Activated CD8-positive, alpha-beta memory T cell treated with anti-CD3 and anti-CD28 coated beads, Interleukin-2, amount 50 U/mL, for 4 hours (primary cell): ENCODE data around the gene ADCY3.
"Not testable (repeated sequence)": the region's sequence is repeated elsewhere in the genome, so short reads cannot be mapped to it uniquely, and the experiment has no call there.

ENCODE experiments used
- DNase-seq: peaks from one replicate; pipeline ENCODE4 v3.0.0-alpha.2; 2020

The ADCY3 gene

DNA sequence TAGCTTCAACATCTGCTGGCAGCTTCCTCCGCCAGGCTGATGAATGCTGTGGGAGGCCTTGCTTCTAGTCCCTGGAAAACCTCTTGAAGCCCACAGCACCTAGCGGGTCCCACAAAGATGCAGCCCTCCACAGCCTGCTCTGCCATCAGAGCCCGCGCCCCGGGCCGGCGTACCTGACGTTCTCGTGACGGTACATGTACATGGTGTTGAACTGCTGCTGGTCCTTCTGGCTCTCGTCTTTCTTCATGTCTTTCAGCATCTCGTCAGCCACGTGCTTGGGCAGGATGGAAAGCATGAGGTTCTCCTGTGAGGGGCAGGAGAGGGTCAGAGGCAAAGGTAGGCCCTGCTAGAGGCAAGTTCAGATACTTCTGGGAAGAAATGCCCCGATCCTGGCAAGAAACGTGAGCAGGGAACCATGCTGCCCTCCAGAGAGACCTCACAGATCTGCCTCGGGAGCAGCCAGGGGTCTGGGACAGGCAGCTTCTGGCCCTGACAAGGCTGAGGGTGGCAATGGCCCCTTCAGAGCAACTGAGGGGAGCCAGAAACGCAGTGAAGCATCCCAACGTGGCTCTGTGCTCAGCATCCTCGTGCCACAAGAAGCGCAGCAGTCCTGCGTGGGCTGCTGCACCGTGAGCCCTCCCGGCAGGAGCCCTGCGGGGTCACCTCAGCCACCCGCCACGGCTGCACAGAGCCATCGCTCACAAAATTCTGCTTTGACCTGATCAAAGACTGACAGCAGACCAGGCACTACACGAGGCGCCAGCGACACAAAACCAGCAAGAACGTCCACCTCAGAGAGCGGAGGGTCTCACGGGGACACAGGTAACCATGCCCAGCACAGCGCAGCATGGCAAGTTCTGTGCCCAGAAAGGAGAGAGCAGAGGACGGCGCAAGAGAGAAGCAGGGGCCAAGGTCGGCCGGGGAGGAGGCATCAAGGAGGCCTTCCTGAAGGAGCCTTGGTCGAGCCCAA, 77.7 kb downstream of the ADCY3 start:
- DNase-seq, result no peak

DNA sequence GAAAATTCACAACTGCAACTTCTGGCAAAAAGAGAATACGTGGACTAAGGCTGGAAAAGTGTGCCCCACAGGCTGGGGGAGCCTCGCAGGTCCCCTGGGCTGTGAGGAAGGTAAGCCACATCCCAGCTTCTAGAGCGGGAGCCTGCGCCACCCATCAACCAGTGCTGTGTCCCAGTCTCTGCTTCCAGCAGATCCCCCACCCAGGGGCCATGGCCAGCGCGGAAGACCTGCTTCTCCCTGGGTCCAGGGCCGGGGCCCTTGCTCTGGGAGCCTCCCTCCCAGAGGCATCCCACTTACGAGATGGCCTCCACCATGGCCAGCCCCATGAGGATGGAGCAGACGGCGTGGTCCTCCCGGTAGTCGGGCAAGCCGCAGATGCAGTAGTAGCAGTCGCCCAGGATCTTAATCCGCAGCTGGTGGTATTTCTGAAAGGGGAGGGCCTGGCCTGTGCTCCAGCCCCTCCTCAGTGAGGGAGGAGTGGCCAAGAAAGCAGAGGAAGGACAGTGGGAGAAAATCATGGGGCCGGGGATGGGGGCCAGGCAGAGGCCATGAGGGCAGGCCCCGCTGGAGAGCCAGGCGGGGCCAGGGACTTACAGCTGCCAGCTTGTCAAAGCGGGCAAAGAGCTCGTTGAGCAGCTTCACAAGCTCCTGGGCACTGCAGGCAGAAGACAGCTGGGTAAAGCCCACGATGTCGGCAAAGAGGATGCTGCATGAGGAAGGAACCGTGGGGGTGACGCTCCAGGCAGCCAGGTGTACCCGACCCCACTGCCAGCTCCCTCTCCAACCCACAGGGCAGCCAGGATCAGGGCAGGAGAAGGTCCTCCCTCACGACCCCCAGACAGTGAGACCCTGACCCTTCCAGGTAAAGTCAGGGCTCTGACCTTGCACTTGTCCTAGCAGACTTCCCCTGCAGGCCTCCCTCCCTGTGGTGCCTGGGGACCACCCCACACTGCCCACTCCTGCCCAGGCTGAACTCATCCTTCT, 78.8 kb downstream of the ADCY3 start:
- no peak for DNase-seq

DNA sequence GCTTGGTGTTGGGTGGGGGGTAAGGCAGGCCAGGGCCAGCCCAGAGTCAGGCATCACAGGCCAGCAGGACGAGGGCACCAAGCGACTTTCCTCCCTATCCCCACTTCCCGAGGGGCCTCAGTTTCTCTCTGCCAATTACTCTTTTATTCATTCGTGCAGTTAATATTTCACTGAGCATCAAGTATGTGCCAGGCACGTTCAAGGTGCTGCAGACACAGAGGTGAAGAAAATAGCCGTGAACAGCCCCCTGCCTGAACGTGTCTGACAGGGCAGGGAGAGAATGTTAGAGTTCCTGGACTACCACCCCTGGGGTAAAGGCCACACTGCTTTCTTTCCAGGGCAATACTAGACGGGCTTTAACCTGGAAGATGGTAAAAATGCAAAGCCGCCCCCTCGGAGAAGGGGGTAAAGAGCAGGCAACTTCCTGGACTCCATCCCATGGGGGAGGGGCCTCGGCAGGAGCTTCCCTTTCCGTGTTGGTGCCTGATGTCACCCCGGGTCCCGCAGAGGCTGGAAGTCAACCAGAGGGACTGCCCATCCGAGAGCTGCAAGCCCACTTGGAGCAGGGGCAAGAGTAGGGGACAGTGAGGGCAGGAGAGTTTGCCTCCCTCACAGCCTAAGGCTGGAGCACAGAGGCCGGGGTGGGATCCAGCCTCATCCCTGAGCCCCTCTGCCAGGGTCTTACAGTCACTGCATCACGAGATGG, 79.7 kb downstream of the ADCY3 start:
- DNase-seq, result no peak

DNA sequence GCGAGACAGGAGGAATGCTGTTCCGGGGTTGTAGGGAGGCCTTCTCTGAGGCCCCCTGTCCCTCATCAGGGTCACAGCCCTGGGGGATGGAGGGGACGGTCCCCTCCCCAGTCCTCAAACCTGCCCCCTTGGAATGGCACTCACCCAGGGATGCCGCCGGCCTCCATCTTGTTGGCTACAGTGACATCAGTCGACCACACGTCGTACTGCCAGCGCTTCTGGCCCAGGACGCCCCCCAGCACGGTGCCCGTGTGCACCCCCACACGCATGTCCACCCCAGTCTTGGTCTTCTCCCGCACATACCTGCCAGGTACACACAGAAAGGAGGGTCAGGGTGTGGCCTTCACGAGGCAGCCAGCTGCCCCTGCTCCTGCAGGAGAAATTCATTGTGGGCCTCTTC, 80.3 kb downstream of the ADCY3 start:
- no peak for DNase-seq

DNA sequence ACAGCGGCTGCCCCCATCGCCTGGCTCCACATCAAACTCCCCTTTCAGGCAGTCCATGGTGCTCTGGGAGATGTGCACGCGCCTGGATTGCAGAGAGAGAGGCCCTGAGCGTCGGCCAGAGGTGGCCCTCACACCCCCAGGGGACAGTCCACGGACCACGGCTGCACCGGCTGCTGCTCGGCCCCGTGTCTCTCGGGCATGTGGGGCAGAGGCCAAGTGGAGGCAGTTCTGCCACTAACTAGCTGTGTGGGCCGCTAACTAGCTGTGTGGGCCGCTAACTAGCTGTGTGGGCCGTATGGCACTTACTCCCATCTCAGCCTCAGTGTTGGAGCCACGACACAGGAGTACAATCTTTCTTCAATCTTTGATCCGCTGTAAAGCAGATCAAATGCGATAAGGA, 81.5 kb downstream of the ADCY3 start:
- DNase-seq, result no peak

DNA sequence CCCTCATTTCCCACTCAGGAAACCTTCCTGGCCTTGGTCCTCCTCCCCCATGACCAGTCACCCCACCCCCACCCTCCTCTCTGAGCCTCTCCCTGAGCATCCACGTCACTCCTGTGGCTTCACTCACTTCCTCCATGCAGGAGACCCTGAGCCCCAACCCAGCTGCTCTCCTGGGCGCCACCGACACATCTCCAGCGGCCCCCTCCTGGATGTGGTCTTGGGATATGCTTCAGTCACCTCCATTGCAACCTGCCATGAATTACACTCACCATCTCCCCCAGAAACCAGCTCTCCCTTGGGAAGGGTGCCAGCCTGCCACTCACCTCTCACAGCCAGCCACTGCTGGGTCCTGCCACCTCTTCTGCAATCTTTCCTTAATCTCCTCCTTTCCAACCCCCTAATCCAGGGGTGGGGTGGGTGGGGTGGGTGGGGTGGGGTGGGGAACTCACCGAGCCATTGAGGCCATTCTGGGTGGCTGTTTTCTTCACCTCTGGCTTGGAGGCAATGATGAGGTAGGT, 82.0 kb downstream of the ADCY3 start:
- no peak for DNase-seq

DNA sequence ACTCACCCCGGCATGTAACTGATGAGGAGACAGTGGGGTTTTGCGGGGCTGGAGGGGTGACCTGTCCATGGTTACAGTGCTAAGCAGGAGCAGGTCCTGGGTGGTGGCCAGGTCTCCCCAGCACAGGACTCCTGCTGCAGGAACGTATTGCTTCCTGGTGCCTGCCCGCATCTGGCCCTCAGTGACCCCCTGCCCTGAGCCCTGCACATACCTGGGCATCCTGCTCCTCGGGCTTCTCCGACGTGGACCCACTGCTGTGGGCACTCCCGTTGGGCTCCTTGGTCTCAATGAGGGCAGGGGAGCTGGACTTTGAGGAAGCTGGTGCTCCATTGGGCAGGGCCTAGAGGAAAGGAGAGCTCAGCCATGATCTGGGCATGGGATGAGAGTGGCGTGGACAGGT, 83.3 kb downstream of the ADCY3 start:
- no peak for DNase-seq

DNA sequence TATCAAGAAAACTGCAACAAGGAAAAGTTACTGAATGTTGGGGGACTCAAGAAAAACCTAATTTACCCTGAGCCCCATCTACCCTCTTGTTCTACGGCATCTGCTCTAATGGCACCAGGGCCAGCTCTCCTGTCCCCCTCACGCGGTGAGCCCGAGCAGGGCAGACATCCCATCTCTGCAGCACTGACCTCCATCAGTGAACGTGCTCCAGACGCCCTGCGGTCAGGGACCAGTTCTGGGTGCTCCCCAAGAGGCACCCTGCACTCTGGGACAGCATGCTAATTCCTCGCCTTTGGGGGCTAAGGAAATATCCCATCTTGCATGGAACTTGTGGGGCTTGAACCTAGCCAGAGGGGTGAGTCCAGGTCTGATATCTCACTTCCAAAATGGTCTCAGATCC, 83.8 kb downstream of the ADCY3 start:
- DNase-seq, result no peak

DNA sequence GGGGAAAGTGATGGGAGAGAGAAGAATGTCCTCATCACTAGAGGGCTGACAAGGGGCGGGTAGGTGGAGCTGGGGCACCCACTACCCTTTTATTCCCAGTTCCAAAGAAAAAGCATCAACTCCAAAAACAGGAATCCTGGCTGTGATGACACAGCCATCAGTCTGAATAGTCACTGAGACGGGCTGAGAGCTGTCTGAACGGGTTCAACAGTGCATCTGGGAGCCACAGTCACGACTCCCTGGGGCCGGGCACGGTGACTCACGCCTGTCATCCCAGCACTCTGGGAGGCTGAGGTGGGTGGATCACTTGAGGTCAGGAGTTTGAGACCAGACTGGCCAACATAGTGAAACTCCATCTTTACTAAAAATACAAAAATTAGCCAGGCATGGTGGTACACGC, 84.6 kb downstream of the ADCY3 start:
- not testable (repeated sequence) for DNase-seq

DNA sequence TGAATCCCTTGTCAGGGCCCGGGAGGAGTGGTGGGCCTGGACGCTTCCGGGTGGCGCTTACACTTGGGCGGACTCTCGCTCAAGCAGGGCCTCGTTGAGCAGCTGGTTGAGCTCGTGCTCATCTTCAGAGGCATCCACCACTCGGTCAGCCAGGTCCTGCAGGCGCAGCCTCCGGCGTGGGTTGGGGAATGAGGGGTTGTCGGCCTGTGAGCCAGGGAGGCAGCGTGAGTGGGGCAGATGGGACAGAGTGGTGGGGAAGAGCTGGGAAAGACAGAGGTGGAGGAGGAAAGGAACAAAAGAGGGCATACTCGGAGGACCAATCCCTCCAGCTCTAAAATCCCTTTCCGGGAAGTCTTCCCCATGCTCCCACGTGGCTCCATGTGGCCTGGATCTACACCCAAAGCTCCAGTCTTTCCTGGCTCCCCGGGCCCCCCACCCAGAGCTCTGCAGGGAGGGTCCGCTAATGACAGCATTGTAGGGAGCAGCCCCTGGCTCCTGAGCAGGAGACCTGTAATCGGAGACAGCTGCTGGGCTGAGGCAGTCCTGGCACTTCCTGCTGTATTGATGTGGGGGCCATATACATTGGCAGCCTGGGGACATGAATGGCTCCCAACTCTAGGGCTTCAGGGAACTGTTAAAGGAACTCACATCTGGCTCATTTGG, 85.2 kb downstream of the ADCY3 start:
- DNase-seq, result no peak

DNA sequence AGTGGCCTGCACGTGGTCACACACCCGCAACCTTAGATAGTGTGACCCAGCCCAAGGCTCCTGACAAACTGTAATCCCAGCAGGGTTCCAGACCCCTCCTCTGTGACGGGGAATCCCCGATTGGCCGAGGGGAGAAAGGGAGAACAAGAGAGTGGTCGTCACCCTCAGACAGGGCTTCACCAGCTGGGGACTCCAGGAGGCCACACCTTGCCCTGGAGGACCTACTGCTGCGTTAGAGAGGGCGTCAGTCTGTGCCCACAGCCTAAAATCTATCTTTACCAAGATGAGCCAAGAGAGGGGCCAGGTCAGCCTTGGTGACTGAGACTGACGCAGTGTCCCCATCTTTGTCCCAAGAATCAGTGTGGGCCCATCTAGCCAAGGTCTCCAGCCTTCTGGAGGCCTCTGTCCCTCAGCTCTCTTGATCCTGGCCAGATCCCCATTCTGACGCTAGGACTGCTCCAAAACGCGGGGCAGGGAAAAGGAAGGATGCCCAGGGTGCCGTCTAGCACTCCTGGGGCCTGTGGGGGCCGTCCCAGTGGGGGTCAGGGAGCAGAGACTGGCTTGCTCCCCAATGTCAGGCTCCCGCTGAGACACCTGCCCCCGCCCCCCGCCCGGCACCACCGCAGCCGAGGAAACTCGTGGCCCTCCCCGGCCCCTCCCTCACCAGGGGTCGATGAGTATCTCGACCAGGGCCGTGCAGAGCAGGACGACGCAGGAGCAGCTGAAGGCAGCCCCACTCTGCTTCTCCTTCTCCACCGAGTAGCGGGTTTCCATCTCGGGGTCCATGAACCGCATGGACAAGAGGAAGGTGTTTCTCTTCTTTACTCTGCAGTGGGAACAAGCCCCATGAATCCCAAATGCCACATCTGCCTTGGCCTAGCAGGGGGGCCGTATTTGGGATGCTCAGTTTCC, 86.0 kb downstream of the ADCY3 start:
- DNase-seq, result no peak

DNA sequence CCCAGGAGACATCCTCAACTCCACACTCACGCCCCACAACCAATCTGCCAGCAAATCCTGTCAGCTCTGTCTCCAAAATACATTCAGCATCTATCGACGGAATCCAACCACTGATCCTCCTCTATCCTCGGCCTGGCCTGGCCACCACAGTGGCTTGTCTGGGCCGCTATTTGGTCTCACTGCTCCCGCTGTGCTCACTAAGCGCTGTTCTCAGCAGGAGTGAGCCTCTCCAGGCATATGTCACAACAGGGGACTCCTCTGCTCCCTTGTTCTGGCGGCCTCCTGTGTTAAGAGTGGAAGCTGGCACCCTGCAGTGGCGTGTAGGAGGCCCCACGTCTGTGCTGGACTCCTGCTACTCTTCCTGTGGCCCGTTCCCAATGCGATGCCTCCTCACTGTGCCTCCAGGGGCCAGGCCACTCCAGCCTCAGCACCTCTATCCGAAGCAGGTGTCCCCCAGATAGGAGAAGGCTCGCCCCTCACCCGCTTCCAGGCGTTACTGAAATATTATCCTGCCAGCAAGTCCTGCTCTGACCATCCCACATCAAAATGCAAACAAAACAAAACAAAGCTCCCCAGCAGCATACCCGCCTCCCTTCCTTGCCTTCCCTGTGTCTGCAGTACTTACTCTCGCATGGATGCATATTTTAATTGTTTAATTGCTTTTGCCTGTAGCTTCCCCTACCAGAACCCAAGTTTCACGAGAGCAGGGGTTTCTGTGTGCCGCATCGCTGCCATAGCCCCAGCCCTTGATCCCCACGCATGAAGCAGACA, 86.9 kb downstream of the ADCY3 start:
- DNase-seq, result no peak

DNA sequence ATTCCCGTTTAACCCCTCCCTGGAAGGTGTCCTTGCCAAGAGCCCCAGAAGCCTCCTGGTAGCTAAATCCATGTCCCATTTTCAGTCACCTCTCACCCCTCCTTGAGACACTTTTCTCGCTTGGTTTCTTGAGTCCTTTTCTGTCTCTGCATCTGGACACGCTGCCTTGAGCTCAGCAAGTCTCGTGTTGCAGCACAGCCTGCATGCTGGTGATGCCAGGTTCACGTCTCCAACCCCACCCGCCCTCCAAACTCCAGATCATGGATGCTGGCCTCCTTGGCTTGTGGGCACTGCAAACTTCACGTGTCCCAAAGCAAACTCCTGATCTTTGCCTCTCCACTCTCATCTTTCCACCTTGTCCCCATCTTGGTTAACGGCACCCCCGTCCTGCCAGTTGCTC, 87.5 kb downstream of the ADCY3 start:
- DNase-seq, result no peak

DNA sequence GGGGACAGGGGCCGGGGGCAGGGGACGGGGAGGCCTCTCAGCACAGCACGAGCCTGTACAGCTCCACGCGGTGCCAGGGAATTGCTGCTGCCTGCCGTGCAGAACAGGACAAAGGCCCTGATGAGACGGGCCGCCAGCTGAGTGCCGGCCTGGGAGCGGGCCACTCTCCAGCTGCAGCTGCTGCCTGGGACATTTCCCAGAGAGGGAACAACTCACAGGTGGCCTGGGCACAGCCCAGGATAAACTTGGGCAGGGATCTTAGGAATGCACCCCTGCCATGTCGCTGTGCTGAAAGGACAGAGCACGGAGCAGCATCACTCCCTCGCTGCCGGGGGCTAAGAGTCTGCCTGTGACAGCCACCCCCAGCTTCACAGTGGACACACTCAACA, 88.0 kb downstream of the ADCY3 start:
- no peak for DNase-seq

DNA sequence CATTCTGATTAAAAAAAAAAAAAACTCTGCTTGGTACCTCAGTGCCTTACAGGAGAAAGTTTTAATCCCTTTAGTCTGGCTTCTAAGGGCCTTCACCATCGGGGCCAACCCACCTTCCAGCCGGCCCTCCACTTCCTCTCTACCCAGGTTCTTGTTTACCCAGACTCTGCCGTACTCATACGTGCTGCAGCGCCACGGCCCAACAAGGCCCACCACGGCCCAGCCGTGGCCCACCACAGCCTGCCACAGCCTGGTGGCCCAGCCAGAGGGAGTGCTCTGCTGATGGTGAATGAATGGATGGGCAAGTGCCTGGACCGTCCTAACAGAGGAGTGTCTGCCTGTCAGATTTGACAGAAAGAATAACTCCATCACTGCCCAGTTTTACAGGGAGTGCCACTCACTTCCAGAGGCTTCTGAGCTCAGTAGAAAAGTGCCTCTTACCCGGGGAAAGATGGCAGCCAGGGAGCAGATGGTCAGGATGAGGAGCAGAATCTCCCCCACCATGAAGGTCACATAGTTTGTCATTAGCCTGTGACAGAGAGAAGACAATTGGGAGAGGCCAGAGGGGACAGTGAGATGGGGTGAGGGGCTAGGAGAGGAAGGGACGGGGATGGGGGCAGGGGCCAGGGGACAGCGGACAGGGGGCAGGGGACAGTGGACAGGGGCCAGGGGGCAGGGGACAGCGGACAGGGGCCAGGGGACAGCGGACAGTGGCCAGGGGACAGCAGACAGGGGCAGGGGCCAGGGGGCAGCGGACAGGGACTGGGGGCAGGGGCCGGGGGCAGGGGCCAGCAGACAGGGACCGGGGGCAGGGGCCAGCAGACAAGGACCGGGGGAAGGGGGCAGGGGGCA, 88.6 kb downstream of the ADCY3 start:
- DNase-seq, result no peak

DNA sequence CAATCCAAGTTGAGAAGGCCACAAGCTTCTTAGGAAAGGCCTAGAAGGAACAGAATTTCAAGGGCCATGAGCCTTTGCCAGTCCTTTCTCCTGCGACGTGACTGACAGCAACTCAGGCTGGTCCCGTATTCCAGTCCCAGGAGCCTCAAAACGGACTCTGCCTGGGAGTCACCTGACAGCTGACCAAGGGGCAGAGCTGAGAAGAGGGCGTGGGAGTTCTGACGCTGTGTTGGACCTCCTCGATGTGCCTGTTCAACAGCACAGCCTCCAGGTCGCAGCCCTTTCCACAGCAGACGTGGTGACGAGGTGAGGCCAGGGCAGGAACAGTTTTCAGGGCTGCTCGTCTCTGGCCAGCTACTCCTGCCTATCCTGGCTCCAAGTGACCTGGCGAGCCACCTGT, 89.3 kb downstream of the ADCY3 start:
- DNase-seq, result no peak

DNA sequence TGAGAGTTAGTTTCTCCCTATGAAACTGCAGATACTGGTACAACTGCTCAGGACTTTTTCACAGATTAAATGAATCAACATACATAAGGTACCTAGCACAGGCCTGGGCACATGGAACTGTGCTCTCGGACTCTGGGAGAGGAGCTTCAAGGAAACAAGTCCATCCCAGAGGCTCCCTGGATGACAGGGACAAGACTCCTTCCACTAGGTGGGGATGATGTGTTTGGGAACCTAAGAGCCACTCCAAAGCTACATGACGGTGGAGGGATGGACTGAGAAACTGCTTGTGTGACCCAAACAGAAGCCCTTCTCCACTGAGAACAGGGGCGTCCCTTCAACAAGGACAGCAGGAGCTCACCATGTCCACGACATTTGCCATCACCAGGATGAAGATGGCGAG, 89.7 kb downstream of the ADCY3 start:
- DNase-seq, result no peak

DNA sequence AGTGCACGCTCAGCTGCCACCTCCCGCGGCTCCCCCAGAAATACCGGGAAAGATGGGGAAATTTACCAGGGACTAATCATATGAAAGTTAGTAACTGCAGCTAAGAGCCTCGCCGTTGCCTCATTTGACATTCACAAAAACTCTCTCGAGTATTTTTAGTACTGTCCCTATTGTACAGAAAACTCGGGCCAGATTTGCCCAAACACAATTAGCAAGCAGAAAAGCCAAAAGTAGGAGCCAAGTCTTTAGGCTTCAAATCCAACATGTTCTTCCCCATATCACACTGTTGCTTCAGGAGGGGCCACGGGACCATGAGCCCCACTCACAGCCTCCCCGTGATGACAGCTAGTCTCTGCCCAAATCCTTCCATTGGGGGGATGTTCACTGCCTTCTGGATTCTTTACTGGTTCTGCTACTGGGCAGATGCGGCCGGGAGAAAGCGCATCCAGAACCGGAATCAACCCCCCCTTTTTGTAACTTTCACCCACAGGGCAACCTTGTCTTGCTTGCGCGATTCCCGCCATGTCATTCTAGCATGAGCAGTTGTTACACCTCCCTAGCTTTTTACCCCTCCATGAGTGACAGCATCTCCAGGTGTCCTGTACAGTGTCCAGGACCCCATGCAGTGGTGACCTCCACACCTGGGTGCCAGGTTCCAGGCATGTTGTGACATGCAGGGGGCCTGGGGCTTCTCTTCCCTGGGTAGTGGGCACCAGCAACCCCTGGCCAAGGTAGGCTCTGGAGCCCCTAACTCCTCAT, 91.6 kb downstream of the ADCY3 start:
- no peak for DNase-seq
